Superior temporal gyrus (tissue), 1 donor: ENCODE results near the gene TMED8.

ENCODE experiments used
- DNase-seq: peaks from one replicate; pipeline ENCODE4 v3.0.0-alpha.2; 2016; ENCODE audit errors: extremely low spot score

TMED8 gene

GRCh38 chr14:77296155-77296554 is 80.7 kb downstream of the TMED8 start:
- no peak for DNase-seq

DNA sequence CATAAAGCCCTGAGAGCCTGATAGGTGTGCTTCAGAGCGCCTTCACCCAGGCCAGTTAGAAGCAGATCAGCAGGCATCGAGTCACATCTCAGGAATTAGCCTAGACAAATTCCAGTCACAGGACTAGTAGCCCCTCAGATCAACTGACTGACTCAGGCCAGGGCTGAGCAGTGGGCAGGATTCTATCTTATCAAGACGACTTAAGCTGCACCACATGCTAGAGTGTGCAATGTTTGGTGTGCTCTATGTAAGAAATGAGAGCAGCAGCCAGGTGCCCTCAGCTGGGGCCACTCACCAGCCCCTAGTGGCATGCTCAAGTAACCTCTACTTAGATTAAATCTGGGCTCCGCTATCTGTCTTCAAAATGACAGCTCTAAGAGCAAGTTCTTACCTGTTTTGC is 86.2 kb downstream of the TMED8 start:
- no peak for DNase-seq

GRCh38 chr14:77286576-77286975 is 90.3 kb downstream of the TMED8 start:
- DNase-seq = no peak
